H1 (cell line): Measurements from ENCODE around the gene MYL2. TPM values are rescaled to one million over a fixed set of nuclear protein-coding genes. Genes with fewer than 3 reads are reported as not detected.

Experiments
- CTCF ChIA-PET: fragments of 300-600 bp; sonication (Branson Sonifier 250); formaldehyde crosslinking; loops from one replicate; lab custom pipeline; 2021; ENCODE audit not compliant: partially characterized antibody; lab: Charles Lee
- POLR2A ChIA-PET: fragments of 300-600 bp; sonication (Branson Sonifier 250); formaldehyde crosslinking; loops from one replicate; lab custom pipeline; 2021; ENCODE audit warnings: inconsistent platforms; ENCODE audit not compliant: partially characterized antibody; lab: Charles Lee
- DNase-seq, 2 experiments: peaks; one replicate each; pipeline versions ENCODE4 v3.0.0 to v3.0.0-alpha.2; 2010 to 2022; ENCODE audit warnings: low spot score in 2 of 2, low read depth in 1 of 2, mixed read lengths in 1 of 2
- FAIRE-seq: peaks from 2 replicates; lab custom pipeline; 2011; peaks lifted over from hg19 to GRCh38; lab: Jason Lieb, UNC
- H2AFZ ChIP-seq: 2 replicates; pipeline ENCODE4 v1.8.1; 2012; ENCODE audit warnings: low read length, inconsistent platforms
- H2AK5ac ChIP-seq: 2 replicates; pipeline ENCODE4 v1.6.1; 2013; ENCODE audit warnings: low read depth, low read length
- H2BK120ac ChIP-seq: replicated peaks from 2 replicates; pipeline ENCODE3; 2013; ENCODE audit warnings: low read depth, low read length, inconsistent platforms
- H2BK12ac ChIP-seq: 2 replicates; pipeline ENCODE4 v1.6.1; 2013; ENCODE audit warnings: low read depth, low read length
- H2BK15ac ChIP-seq: 2 replicates; pipeline ENCODE4 v1.6.1; 2013; ENCODE audit warnings: low read length
- H2BK20ac ChIP-seq: 2 replicates; pipeline ENCODE4 v1.6.1; 2013; ENCODE audit warnings: low read length
- H2BK5ac ChIP-seq: 2 replicates; pipeline ENCODE4 v1.6.1; 2013; ENCODE audit warnings: low read depth, low read length
- H3K14ac ChIP-seq: 2 replicates; pipeline ENCODE4 v1.6.1; 2013; ENCODE audit warnings: inconsistent platforms; ENCODE audit not compliant: insufficient read length
- H3K18ac ChIP-seq: 2 replicates; pipeline ENCODE4 v1.6.1; 2013; ENCODE audit warnings: low read length; ENCODE audit errors: extremely low read depth
- H3K23ac ChIP-seq: 2 replicates; pipeline ENCODE4 v1.6.1; 2013; ENCODE audit warnings: inconsistent platforms; ENCODE audit not compliant: insufficient read length
- H3K23me2 ChIP-seq: 2 replicates; pipeline ENCODE4 v1.6.1; 2013; ENCODE audit warnings: low read depth, low read length
- H3K27ac ChIP-seq: 2 replicates; pipeline ENCODE4 v1.6.1; 2011; ENCODE audit warnings: low read depth, low read length, inconsistent platforms
- H3K27me3 ChIP-seq, 4 experiments: replicated peaks in 1 of 4; 1 replicate in 1 of 4; 2 replicates in 3 of 4; pipeline versions ENCODE4 v1.6.1 to v1.8.1; 2011 to 2013; ENCODE audit warnings: low read length in 3 of 4, mild to moderate bottlenecking in 3 of 4, inconsistent platforms in 2 of 4, mixed read lengths in 2 of 4, moderate library complexity in 1 of 4; ENCODE audit not compliant: control insufficient read depth in 3 of 4, insufficient read depth in 3 of 4; ENCODE audit errors: extremely low read depth in 1 of 4
- H3K36me3 ChIP-seq, 4 experiments: 2 replicates each; pipeline versions ENCODE4 v1.6.1 to v1.8.1; 2011 to 2013; ENCODE audit warnings: mild to moderate bottlenecking in 4 of 4, low read length in 3 of 4, moderate library complexity in 2 of 4, control low read depth in 1 of 4, inconsistent platforms in 1 of 4; ENCODE audit not compliant: insufficient read depth in 4 of 4, control insufficient read depth in 2 of 4
- H3K4ac ChIP-seq: replicated peaks from 2 replicates; pipeline ENCODE3; 2013; ENCODE audit warnings: low read length, low read depth, mixed read lengths, inconsistent platforms; ENCODE audit not compliant: insufficient read length
- H3K4me1 ChIP-seq, 4 experiments: replicated peaks in 1 of 4; 1 replicate in 1 of 4; 2 replicates in 3 of 4; pipeline versions ENCODE4 v1.6.1 to v1.8.1; 2011 to 2013; ENCODE audit warnings: low read length in 3 of 4, inconsistent platforms in 2 of 4, mixed read lengths in 1 of 4; ENCODE audit not compliant: insufficient read depth in 4 of 4, control insufficient read depth in 3 of 4
- H3K4me2 ChIP-seq, 2 experiments: 2 replicates each; pipeline versions ENCODE4 v1.6.1 to v1.8.1; 2011 to 2013; ENCODE audit warnings: low read depth in 2 of 2, low read length in 2 of 2, control low read depth in 1 of 2, inconsistent platforms in 1 of 2, mild to moderate bottlenecking in 1 of 2; ENCODE audit not compliant: insufficient read depth in 1 of 2
- H3K4me3 ChIP-seq, 4 experiments: fragments of 200-600, 300-600 bp in 1 of 4; sonication (generic), shearing (Covaris generic), sonication (Bioruptor Twin) in 1 of 4; 2 replicates each; pipeline versions ENCODE4 v1.5.1 to v1.8.1; 2011 to 2016; ENCODE audit warnings: low read length in 4 of 4, low read depth in 3 of 4, control low read depth in 2 of 4, inconsistent platforms in 2 of 4, mild to moderate bottlenecking in 2 of 4, mixed read lengths in 1 of 4, moderate library complexity in 1 of 4; ENCODE audit not compliant: insufficient read depth in 2 of 4; ENCODE audit errors: extremely low read depth in 1 of 4
- H3K56ac ChIP-seq: replicated peaks from 2 replicates; pipeline ENCODE3; 2013; ENCODE audit warnings: low read depth, mild to moderate bottlenecking, mixed read lengths, low read length, inconsistent platforms; ENCODE audit not compliant: insufficient read length
- H3K79me1 ChIP-seq: 2 replicates; pipeline ENCODE4 v1.6.1; 2013; ENCODE audit warnings: low read depth, low read length, control low read depth
- H3K79me2 ChIP-seq, 2 experiments: 2 replicates each; pipeline versions ENCODE4 v1.6.1 to v1.8.1; 2012 to 2013; ENCODE audit warnings: low read length in 2 of 2, mild to moderate bottlenecking in 2 of 2, inconsistent platforms in 1 of 2; ENCODE audit not compliant: insufficient read depth in 2 of 2, control insufficient read depth in 1 of 2
- H3K9ac ChIP-seq, 4 experiments: replicated peaks in 1 of 4; 1 replicate in 1 of 4; 2 replicates in 3 of 4; pipeline versions ENCODE4 v1.6.1 to v1.8.1; 2011 to 2013; ENCODE audit warnings: low read depth in 3 of 4, low read length in 3 of 4, control low read depth in 2 of 4, mild to moderate bottlenecking in 2 of 4, moderate library complexity in 2 of 4, inconsistent platforms in 1 of 4; ENCODE audit errors: extremely low read depth in 1 of 4
- H3K9me3 ChIP-seq, 2 experiments: 2 replicates each; pipeline versions ENCODE4 v1.6.1 to v1.8.1; 2012 to 2013; ENCODE audit warnings: mild to moderate bottlenecking in 2 of 2, moderate library complexity in 2 of 2, control low read depth in 1 of 2, inconsistent platforms in 1 of 2, low read depth in 1 of 2, low read length in 1 of 2, mixed read lengths in 1 of 2; ENCODE audit not compliant: insufficient read depth in 2 of 2
- H4K20me1 ChIP-seq, 2 experiments: replicated peaks in 1 of 2; 2 replicates each; pipeline versions ENCODE3 to v1.8.1; 2011 to 2013; ENCODE audit warnings: inconsistent platforms in 2 of 2, low read length in 2 of 2, mild to moderate bottlenecking in 1 of 2; ENCODE audit not compliant: insufficient read depth in 2 of 2, control insufficient read depth in 1 of 2
- H4K5ac ChIP-seq: 2 replicates; pipeline ENCODE4 v1.6.1; 2013; ENCODE audit warnings: low read length, low read depth, mixed read lengths, inconsistent platforms; ENCODE audit not compliant: insufficient read length
- H4K8ac ChIP-seq: 2 replicates; pipeline ENCODE4 v1.8.0; 2013; ENCODE audit warnings: mild to moderate bottlenecking, moderate library complexity, low read length, inconsistent platforms; ENCODE audit not compliant: insufficient read depth; ENCODE audit errors: extremely low read depth
- H4K91ac ChIP-seq: replicated peaks from 2 replicates; pipeline ENCODE3; 2013; ENCODE audit warnings: low read length, mixed read lengths, inconsistent platforms; ENCODE audit not compliant: insufficient read length
- BRCA1 ChIP-seq: IDR thresholded peaks from 2 replicates; pipeline ENCODE4 v1.6.1; 2012; ENCODE audit warnings: low read depth, low read length, improper control_type of control experiment
- MAFK ChIP-seq: IDR thresholded peaks from 2 replicates; pipeline ENCODE4 v1.6.1; 2012; ENCODE audit warnings: low read depth, mild to moderate bottlenecking, improper control_type of control experiment, low read length
- NANOG ChIP-seq: IDR thresholded peaks from 2 replicates; pipeline ENCODE4 v1.6.1; 2011; ENCODE audit warnings: low read length, low read depth, mild to moderate bottlenecking, inconsistent platforms; ENCODE audit not compliant: insufficient read depth, poor library complexity, severe bottlenecking
- PHF8 ChIP-seq: fragments of 200-600 bp; sonication (generic); conservative IDR thresholded peaks from 2 replicates; pipeline ENCODE4 v1.7.1; 2012; ENCODE audit warnings: low read depth, mild to moderate bottlenecking, inconsistent platforms, low read length, moderate library complexity
- SP2 ChIP-seq: IDR thresholded peaks from 2 replicates; pipeline ENCODE4 v1.6.1; 2012; ENCODE audit warnings: mild to moderate bottlenecking, low read length, inconsistent platforms
- SP4 ChIP-seq: IDR thresholded peaks from 2 replicates; pipeline ENCODE4 v1.6.1; 2012; ENCODE audit warnings: low read length, inconsistent platforms
- WGBS, 2 experiments: shearing (Covaris generic) in 1 of 2; methylation state at CpG; one replicate each; pipeline versions ENCODE4 v1.1.6 to v1.1.7; 2013 to 2015; ENCODE audit warnings: low lambda C conversion rate in 2 of 2, mixed read lengths in 2 of 2, inconsistent platforms in 1 of 2, low coverage in 1 of 2, missing lambda C conversion rate in 1 of 2; ENCODE audit not compliant: insufficient replicate concordance in 2 of 2, insufficient coverage in 1 of 2, insufficient read length in 1 of 2; ENCODE audit errors: extremely low coverage in 1 of 2, missing lambda C conversion rate in 1 of 2; 5-methylcytosine and 5-hydroxymethylcytosine counted together
- polyA plus RNA-seq, 7 experiments: library from polyadenylated mRNA; depleted of rRNA in 3 of 7; stranded (reverse) in 5 of 7; unstranded in 2 of 7; fragments of >200 nt in 5 of 7; fragments of 200-250 nt in 2 of 7; gene quantifications; 1 replicate in 5 of 7; 2 replicates in 1 of 7; 4 replicates in 1 of 7; pipeline versions ENCODE4 v1.2.1 to v1.2.3, GENCODE V29; 2011 to 2013; ENCODE audit warnings: missing spikeins in 2 of 7, mixed read lengths in 2 of 7
- total RNA-seq: library from RNA; stranded (reverse); fragmentation: NEBNext Ultra II Directional; extraction: Animal tissue kit (Norgen Biotek cat#: 25700); gene quantifications from 2 replicates; pipeline ENCODE4 v1.2.1, GENCODE V29; 2021
- TF ChIP-seq, protein P1 (sequence below): IDR thresholded peaks from 2 replicates; pipeline ENCODE4 v1.6.1; 2012; ENCODE audit warnings: low read length, inconsistent platforms

MYL2 gene
- total and polyA plus RNA-seq, 2 of the 8 experiments (the other 6 are each of a cell fraction or from before 2014, with no cell fraction given): not detected

DNA sequence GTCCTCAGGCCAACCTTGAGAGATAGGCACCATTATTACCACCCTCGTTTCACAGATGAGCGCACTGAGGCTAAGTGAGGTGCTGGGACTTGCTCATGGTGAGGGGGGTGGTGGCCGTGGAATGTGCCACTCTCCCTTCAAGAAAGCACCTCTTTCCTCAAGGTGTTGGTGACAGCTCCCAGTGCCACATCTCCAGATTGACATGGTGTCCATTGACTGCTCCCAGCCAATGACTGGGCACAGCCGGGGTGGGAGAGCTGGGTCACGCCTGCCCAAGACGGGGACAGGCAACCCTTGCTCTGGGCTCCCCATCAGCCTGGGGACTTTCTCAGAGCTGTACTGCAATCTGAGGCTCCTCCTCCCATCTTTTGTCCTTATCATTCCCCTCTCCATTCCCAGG, 21.0 kb upstream of the MYL2 start:
- Histone ChIP-seq H4K91ac (no peak overlapping the region), H3K56ac (no peak overlapping the region), H2AK5ac (no peak overlapping the region), H4K20me1 (peaks cover 0 to 6% of the 10 kb centered on the region in 2 experiments), H3K27ac (no peak overlapping the region), H3K79me1 (no peaks in the 10 kb centered on the region), H3K4me1 (peaks cover 0 to 7% (median 3%) of the 10 kb centered on the region in 4 experiments; a peak in 6 of 7 replicates), H2BK5ac (no peak overlapping the region), H4K8ac (no peak overlapping the region; the same call in 1 of the 2 replicates), H3K36me3 (peaks cover 0 to 4% (median 2%) of the 10 kb centered on the region in 4 experiments; a peak in 2 of 8 replicates), H2BK20ac (no peak overlapping the region), H2AFZ (no peak overlapping the region), H3K18ac (no peak overlapping the region), H2BK120ac (no peak overlapping the region), H3K23ac (no peak overlapping the region), H3K23me2 (no peaks in the 10 kb centered on the region), H2BK12ac (no peak overlapping the region), H3K4me2 (no peak overlapping the region), H2BK15ac (no peak overlapping the region), H3K79me2 (peaks cover 0 to 2% of the 10 kb centered on the region in 2 experiments; a peak in 1 of 4 replicates), H3K27me3 (peaks cover 0 to 2% (median 0%) of the 10 kb centered on the region in 4 experiments; a peak in 3 of 7 replicates), H4K5ac (no peak overlapping the region), H3K14ac (no peak overlapping the region), H3K4ac (no peak overlapping the region), H3K4me3 (no peak overlapping the region), H3K9ac (no peak overlapping the region), H3K9me3 (peaks cover 10 to 15% of the 10 kb centered on the region in 2 experiments; a peak in 3 of 4 replicates)
- DNase-seq (no peak), FAIRE-seq (no peak)
- POLR2A ChIA-PET: interaction anchor here (1.2 kb wide), 1 partner anchor 14 kb away, joined by 4 read pairs; no protein-coding TSS in a partner anchor
- 84% methylated on average over 6 of the region's 6 CpGs; no CpG with 5 or more reads in 1 of the 2 experiments for WGBS, 2 experiments
- CTCF ChIA-PET: interaction anchor here (0.6 to 1.9 kb wide), 6 partner anchors 9 to 371 kb away, joined by 3 to 8 read pairs (median 3); no protein-coding TSS in a partner anchor
- TF ChIP-seq NANOG: no peak
- no peak for TF ChIP-seq SP4
- no peak for TF ChIP-seq MAFK
- no peak for TF ChIP-seq BRCA1
- TF ChIP-seq PHF8: no peak
- TF ChIP-seq, protein P1, sequence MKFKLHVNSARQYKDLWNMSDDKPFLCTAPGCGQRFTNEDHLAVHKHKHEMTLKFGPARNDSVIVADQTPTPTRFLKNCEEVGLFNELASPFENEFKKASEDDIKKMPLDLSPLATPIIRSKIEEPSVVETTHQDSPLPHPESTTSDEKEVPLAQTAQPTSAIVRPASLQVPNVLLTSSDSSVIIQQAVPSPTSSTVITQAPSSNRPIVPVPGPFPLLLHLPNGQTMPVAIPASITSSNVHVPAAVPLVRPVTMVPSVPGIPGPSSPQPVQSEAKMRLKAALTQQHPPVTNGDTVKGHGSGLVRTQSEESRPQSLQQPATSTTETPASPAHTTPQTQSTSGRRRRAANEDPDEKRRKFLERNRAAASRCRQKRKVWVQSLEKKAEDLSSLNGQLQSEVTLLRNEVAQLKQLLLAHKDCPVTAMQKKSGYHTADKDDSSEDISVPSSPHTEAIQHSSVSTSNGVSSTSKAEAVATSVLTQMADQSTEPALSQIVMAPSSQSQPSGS: no peak
- TF ChIP-seq SP2: no peak
